GM19043 (cell line): ENCODE measurements around the gene LAP3.
"Not testable (repeated sequence)": the region's sequence is repeated elsewhere in the genome, so short reads cannot be mapped to it uniquely, and the experiment has no call there.

Source experiments
- ATAC-seq: cut with Tn5 transposase; IDR thresholded peaks from one replicate; pipeline ENCODE4 v1.9.1; 2021; ENCODE audit warnings: low read depth; ENCODE audit not compliant: unreplicated experiment

LAP3 gene

DNA sequence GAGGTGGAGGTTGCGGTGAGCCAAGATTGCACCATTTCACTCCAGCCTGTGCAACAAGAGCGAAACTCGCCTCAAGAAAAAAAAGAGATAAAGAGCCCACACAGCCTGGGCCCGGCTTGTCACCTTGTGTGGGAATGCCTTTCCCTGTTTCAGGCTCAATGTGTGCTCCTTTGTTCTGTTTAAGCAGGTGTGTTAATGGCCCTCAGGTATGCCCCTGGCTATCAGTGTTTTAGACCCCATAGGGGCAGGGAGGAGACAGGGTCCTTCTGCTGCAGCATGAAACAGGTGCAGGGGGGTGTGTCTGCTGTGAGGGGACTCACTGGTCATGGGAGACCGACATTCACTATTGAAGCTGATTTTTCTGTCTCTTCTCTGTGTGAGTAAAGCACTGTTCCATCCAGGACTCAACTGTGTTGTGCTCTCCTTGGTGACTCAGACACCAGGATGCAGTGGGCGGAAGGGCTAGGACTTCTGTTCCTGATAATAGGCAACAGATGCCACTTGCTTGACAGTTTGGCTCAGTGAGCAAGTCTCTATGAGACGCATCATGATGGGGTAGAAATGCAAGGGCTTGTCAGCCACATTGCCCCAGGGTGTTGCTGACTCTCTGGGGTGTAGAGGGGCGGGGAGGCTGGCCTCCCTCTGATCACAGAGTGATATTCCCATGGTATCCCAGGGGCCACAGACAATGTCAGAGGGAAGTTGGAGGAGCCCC is 15.6 kb upstream of the LAP3 start:
- ATAC-seq, result no peak

DNA sequence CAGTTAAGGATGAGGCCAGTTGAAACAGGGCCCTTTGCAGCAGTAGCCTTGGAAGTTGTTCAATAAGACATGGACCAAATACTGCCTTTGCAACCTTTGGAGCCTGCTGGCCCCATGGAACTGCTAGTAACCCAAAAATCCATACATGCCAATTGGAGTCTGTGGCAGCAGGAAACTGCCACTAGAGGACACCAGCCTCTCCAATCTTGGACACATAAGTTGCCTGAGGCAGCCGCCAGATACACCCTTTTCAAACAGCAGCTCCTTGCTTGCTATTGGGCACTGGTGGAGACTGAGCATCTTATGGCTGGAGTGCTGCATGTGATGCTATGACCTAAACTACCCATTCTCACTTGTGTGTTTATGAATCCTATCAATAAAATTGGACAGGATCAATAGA is 14.8 kb upstream of the LAP3 start:
- no peak for ATAC-seq

DNA sequence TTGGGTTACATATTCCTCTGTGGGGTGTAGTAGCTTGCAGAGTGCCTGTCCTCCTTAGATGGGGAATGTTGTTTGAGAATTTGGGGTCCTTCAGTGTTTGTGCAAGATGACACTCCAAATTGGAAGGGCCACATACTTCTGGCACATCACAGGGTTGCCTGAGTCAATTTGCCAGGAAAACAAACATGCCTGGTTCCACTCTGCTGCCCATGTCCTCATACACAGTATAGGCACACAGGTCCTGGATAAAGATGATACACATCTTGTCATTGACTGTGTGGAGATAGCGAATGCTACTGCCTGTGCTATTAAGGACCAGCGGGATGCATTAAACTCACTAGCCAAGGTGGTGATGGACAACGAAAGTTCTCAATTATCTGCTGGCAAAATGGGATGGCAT is 11.2 kb upstream of the LAP3 start:
- no peak for ATAC-seq

DNA sequence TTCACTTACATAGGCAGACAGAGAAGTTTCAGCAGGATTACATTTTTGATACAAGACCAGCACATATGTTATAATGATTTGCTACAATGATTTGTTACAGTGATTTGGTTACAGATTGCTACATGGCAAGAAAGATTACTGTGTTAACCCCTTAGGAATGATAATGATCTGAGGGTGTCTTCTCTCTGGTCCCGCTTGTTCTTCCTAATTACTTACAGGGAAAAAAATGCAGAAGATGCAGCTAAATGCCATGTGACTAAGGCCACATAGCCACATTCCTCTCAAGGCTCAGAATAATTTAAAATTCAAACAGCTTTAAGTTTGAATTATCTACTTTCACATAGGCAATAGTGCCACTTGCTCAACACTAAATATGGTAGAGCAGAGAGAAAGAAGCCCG is 9.7 kb upstream of the LAP3 start:
- ATAC-seq, result no peak

DNA sequence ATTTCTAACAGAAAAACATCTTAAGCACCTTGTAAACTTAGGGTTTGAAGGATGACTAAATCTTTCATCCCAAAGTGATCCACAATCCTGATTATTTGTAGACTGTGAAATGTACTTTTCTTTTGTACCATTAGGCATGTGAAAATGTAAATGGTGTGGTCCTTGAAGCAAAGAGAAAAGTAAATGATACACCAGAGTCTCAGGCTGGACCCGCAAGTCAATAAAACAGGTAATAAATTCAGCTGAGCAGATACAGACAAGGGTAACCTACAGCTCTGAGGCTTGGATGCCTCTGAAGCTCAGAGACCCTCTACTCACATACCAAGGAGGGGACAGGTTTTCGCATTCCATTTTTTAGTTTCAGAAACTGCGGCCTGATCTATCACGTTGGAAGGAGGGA is 2.8 kb upstream of the LAP3 start:
- ATAC-seq, result no peak

DNA sequence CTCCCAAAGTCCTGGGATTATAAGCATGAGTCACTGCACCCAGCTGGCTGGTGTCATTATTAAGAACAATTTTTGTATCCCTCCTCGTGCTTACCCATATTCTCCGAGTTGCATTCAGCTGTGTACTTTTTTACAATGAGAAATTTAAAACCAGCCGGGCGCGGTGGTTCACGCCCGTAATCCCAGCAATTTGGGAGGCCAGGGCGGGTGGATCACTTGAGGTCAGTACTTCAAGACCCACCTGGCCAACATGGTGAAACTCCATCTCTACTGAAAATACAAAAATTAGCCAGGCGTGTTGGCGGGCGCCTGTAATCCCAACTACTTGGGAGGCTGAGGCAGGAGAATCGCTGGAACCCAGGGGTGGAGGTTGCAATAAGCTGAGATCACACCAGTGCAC is 1.8 kb upstream of the LAP3 start:
- ATAC-seq, result not testable (repeated sequence)

DNA sequence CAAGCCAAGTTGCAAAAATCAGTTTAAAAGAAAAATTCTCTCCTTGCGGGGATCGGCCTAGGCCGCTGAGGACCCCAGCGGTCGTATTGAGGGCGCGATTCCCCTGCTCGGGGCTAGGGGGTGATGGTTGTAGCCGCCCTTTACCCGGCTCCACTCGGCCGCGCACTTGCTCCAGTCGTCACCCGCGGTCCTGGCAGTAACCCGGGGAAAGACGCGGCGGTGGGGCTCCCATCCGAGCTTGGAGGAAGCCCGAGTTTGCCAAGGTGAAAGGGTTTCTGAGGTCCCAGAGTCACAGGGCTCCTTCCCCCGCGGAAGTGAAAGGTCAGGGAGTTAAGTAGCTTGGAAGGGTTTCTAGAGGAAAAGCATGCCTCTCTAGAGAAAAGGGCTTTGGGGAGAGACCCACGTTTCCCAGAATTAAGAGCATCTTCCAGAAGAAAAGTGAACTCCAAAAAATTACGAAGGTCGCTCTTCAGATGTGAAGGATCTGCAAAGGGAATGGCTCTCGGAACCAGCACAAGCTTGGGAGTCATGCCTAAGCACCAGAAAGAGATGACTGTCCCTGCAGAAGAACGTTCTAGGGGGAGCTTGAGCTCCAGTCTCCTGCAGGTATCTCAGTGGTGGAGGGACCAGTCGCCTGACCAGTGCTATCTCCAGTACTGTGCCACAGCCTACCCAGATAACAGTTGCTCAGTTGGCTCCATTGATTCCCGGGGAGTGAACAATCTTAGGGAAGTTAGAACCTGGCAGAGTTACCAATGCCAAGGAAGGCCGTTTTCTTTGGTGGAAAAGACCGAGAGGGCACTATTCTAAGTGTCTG is 875 bp downstream of the LAP3 start:
- ATAC-seq, result peak; percentile 10

DNA sequence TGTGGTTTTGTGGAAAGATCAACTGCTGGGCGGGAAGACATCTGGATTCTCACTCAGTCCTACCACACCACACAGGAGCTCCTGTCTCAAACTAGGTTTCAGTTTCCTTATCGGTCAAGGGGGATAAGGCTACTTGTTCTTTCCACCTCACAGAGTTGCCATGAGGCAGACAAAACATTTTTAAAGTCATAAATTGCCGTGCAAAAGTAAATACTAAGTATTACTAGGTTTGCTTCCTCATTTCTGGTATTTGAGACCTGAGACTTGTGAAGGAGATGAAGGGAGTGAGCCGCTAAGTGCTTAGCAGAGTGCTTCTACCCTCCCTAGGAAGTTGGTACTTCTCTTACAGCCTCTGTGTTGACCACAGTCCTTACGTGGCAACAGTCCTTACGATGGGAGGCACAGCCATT is 1.5 kb downstream of the LAP3 start:
- ATAC-seq, result peak; percentile 31

DNA sequence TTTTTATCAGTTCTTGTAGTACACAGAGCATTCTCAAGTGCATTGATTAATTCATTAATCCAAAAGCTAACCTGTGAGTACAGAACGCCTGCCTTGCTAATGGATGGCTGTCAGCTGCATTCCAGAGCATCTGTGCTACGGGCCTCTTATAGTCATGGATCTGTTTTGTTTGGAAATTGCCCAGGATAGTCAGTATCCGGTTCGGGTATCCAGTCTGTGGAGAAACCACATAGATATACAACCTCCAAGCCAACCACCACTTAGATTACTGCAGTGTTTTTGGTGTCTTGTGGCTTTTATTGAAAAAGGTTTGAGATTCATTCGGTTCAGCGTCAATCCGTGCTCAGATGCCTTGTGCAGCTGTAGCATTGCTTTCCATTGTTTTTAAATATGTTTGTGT is 4.0 kb downstream of the LAP3 start:
- no peak for ATAC-seq

DNA sequence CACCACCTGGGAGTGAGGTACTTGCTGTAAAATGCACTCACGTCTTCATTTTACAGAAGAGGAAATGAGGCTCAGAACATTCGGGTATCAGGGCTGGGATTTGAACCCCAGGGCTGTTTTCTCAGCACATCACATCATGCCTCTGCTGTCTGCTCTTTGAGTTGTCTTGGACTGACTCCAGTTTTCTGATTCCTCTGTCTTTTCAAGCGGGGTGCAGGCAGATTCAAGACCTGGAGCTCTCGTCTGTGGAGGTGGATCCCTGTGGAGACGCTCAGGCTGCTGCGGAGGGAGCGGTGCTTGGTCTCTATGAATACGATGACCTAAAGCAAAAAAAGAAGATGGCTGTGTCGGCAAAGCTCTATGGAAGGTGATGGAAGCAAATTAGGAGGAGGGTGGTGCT is 6.3 kb downstream of the LAP3 start:
- ATAC-seq, result no peak

DNA sequence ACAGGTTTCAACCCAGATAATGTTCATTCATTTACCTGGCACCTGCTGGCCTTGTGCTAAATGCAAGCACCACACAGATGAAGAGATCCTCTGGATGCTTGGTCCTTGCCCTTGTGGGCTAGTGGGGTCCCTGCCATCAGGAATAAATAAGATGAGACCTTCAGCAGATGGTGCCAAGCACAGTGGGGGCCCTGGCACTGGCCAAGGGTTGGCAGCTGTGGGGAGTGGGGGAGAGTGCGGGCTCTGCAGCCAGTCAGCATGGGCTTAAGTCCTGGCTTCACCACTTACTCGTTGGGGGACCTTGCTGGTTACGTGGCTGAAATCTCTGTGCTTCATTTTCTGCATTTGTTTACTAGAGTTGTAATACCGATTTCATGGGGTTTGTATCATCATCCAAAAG is 6.9 kb downstream of the LAP3 start:
- no peak for ATAC-seq

DNA sequence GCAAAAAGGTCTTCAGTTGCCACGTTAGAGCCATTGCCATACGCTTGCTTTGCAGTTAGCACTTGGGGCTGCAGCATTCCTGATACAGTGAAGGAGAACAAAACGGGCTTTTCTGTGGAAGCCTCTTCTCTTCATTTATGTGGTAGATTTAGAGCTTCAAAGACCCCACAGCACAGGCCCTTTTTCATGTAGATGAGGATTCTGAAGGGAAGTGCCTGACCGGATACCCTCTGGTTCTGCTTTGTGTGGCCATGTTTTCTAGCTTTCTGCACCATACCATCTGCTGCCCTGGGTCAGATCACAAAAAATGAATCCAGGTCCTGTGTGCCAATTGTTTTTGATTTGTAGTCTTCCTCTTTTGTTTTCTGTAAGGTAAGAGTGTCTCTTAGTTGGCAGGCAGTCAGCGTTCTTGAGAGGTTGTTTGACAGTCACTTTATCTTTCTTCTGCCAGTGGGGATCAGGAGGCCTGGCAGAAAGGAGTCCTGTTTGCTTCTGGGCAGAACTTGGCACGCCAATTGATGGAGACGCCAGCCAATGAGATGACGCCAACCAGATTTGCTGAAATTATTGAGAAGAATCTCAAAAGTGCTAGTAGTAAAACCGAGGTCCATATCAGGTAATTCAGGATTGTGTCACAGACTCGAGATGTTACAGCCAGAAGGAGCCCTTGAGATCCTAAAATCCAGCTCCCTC is 7.7 kb downstream of the LAP3 start:
- no peak for ATAC-seq

DNA sequence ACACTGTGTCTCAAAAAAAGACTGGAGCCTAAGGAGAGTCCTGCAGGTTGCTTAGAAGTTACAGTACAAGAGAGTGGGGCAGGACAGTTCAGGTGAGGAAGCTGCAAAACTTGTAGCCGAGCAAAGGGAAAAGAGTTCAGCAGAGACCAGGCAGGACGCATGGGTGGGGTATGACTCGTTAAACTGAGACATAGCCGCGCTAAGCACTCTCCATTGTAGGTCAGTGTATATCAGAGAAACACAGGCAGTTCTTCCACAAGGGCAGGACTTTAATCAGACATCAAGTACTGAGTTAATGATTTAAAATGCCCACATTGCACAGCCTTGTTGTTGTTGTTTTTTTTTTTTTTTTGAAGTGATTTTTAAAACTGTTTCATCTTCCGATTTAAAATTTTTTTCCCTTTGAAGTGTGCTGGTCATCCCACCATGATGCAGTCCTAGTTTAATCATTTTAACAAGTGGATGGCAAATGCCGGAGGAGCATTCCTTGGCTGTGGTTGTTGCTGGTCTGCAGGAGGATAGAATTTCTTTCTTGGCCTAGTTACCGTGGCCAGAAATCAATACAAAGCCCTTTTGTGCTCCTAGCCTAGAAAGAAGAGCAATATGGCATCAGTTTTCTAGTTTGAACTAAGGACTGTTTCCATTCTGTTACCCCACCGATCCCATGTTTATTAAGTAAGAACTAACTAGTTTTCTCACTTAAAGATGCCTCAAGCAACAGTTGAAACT is 10.3 kb downstream of the LAP3 start:
- no peak for ATAC-seq

DNA sequence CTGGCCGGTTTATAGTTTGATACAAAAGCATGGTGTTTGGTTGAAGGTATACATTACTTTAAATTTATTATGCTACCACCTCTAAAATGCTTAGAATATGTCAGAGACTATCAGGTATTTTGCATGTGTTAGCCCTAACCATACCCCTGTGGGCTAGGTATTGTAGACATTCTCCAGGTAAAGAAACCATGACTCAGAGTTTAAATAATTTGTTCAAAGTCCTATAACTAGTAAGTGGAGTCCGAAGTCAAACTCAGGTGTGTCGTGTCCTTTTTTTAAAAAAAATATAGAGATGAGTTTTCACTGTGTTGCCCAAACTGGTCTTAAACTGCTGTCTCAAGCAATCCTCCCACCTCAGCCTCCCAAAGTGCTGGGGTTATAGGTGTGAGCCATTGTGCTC is 12.4 kb downstream of the LAP3 start:
- ATAC-seq, result no peak

DNA sequence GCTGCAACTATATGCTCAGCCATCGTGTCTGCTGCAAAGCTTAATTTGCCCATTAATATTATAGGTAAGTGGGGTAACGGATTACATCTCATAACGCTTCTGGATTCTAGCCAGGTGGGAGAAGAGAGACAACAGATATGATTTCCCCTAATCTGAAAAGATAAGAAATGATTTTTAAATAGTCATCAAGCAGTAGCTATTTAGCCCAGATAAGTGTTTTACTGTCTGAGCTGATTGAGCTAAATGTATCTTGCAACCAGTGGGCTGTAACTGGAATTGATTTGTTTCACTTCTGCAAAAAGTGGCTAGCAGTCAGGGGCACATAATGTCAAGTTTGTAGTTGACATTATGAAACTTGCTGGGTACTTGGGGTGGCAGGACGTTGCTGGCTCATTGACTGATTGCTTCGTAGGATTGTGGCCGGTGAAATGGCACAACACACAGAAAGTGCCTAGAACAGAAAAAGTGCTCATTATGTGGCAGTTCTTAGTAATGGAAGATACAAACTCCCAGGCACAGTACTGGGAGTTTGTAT is 18.5 kb downstream of the LAP3 start:
- peak; percentile 88 for ATAC-seq

DNA sequence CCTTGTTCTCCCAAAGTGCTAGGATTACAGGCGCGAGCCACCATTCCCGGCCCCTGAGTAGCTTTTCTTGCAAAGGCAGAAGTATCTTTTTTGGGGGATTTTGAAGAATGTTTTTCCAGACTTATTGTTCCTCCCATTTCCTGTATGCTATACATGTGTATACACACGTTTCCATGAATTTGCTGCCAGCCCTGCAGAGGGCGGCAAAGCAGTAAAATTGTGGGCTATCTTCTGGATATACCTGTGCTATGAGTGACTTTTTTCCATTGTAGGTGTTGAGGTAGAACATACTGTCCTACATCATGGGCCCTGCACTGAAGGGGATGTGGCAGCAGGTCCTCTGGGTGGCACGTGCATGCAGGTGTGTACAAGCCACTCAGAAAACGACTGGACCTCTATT is 20.5 kb downstream of the LAP3 start:
- ATAC-seq, result no peak

DNA sequence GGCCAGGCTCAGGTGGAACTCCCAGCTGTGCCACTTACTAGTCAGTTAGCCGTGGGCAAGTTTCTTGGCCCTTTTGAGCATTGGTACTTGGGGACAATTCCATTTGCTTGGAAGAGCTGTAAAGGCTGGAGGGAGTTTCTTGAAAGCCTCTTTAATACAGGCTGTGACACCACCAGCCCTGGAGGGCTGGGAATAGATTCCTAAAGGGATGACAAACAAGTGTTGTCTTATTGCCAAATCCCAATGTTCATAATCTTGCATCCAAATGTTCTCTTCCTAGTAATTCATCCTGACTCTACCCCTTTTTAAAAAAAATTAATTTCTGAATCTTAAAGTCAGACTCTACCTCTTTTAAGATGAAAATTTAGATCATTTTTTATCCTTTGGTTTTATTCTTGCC is 22.8 kb downstream of the LAP3 start:
- no peak for ATAC-seq

DNA sequence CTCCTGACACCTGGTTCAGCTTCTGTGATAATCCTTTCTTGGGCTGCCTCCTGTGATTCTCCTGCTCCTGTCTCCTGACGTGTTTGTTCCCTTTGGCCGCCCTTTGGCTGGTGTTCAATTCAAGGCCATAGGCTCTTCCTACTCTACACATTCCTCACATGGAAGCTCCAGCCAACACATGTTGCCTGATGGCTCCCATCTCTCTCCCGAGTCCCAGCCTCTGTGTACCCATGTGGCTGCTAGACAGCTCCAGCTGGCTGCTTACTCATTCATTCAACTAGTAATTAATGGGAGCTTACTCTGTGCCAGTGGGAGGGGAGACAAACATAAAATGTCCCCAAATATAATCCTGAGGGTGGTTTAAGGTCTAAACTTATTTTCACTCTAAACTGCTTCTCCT is 28.2 kb downstream of the LAP3 start:
- ATAC-seq, result no peak

DNA sequence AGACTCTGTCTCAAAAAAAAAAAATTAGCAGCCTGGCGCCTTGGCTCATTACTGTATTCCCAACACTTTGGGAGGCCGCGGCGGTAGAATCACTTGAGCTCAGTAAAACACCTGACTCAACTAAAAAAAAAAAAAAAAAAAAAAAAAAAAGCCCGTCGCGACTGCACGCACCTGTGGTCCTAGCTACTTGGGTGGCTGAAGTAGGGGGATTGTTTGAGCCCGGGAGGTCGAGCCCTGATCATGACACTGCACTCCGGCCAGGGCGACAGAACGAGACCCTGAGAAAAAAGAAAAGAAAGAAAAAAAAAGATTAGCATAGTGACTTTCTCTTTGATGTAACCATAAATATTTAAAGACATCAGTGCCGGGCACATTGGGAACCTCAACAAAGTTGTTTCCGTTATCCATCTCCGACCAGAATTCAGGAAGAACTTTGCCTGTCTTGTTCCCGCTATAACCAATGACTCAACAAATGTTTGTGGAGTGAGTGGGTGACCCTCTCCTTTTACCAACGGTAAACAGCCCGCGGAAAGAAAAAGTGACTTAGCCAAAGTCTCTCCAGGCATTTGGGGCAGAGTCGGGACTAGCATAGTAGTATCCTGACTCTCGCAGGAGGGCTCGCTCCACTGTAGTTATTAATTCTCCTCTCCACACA is 36.9 kb downstream of the LAP3 start:
- ATAC-seq, result peak; percentile 46
